CD4-positive, alpha-beta T cell (primary cell): Measurements from ENCODE around the gene HSPA1B. TPM values are rescaled to one million over a fixed set of nuclear protein-coding genes. Genes with fewer than 3 reads are reported as not detected.
"Not testable (repeated sequence)": the region's sequence is repeated elsewhere in the genome, so short reads cannot be mapped to it uniquely, and the experiment has no call there.

ENCODE experiments used
- ATAC-seq: fragments of 200-7000 bp; cut with Tn5 transposase; one replicate; pipeline ENCODE4 v1.10.0; 2022; ENCODE audit warnings: mild to moderate bottlenecking; ENCODE audit not compliant: poor library complexity
- CTCF ChIA-PET: fragments of 350-600 bp; sonication (Branson Sonifier 250); formaldehyde crosslinking; loops from one replicate; lab custom pipeline; 2021; ENCODE audit warnings: antibody characterized with exemption, inconsistent platforms; lab: Charles Lee
- POLR2A ChIA-PET: fragments of 350-600 bp; sonication (Branson Sonifier 250); formaldehyde crosslinking; loops from one replicate; lab custom pipeline; 2021; ENCODE audit warnings: antibody characterized with exemption, inconsistent platforms; lab: Charles Lee
- DNase-seq, 14 experiments: peaks; one replicate each; pipeline ENCODE4 v3.0.0-alpha.2; 2013 to 2020; ENCODE audit warnings: mixed read lengths in 2 of 14
- H3K27ac ChIP-seq, 2 donors: one replicate each; pipeline versions ENCODE4 v1.5.1 to v1.7.0; 2013; ENCODE audit warnings: low read length in 2 of 2, low read depth in 1 of 2, mild to moderate bottlenecking in 1 of 2
- H3K27me3 ChIP-seq, 2 experiments: 1 replicate in 1 of 2; 2 replicates in 1 of 2; pipeline versions ENCODE4 v1.6.1 to v1.7.0; 2013; ENCODE audit warnings: low read length in 2 of 2, control low read depth in 1 of 2, mild to moderate bottlenecking in 1 of 2, moderate library complexity in 1 of 2; ENCODE audit not compliant: insufficient read depth in 2 of 2, control insufficient read depth in 1 of 2
- H3K36me3 ChIP-seq: one replicate; pipeline ENCODE4 v1.6.1; 2013; ENCODE audit warnings: low read length, control low read depth; ENCODE audit not compliant: insufficient read depth
- H3K4me1 ChIP-seq: one replicate; pipeline ENCODE4 v1.6.1; 2013; ENCODE audit warnings: low read length, control low read depth; ENCODE audit not compliant: insufficient read depth
- H3K4me3 ChIP-seq: one replicate; pipeline ENCODE4 v1.5.1; 2013; ENCODE audit warnings: mild to moderate bottlenecking, low read length, moderate library complexity
- H3K9me3 ChIP-seq, 2 experiments: 1 replicate in 1 of 2; 2 replicates in 1 of 2; pipeline versions ENCODE4 v1.6.1 to v1.7.0; 2013; ENCODE audit warnings: low read length in 2 of 2, mild to moderate bottlenecking in 2 of 2, control low read depth in 1 of 2, moderate library complexity in 1 of 2; ENCODE audit not compliant: control insufficient read depth in 1 of 2, insufficient read depth in 1 of 2
- H3K27ac Mint-ChIP-seq: one replicate; pipeline ENCODE4 v1.8.0; 2020; ENCODE audit warnings: mixed read lengths
- H3K27me3 Mint-ChIP-seq: one replicate; pipeline ENCODE4 v1.8.0; 2021; ENCODE audit warnings: mixed read lengths
- H3K36me3 Mint-ChIP-seq: one replicate; pipeline ENCODE4 v1.8.0; 2021; ENCODE audit warnings: low read depth, mixed read lengths
- H3K4me1 Mint-ChIP-seq: one replicate; pipeline ENCODE4 v1.8.0; 2021; ENCODE audit warnings: low read depth, mixed read lengths
- H3K4me3 Mint-ChIP-seq: one replicate; pipeline ENCODE4 v1.8.0; 2020; ENCODE audit warnings: mild to moderate bottlenecking, mixed read lengths
- H3K9me3 Mint-ChIP-seq: one replicate; pipeline ENCODE4 v1.8.0; 2020; ENCODE audit warnings: mixed read lengths
- CTCF ChIP-seq: fragments of 200-600 bp; IDR thresholded peaks from one replicate; pipeline ENCODE4 v1.8.0; 2022; ENCODE audit warnings: antibody characterized with exemption, mild to moderate bottlenecking
- intact Hi-C, 2 experiments: fragments of 100-400 bp; cut with DNase I in 1 of 2; cut with micrococcal nuclease in 1 of 2; formaldehyde crosslinking; loops; one replicate each; pipeline versions ENCODE4 v1.15.1 to v1.9.0; 2023 to 2025; cut with DNase I, micrococcal nuclease
- total RNA-seq, 174 experiments: library from RNA in 2 of 174; stranded (reverse) in 2 of 174; gene quantifications; one replicate each; pipeline ENCODE4 v1.2.3 and lab custom pipeline; 2021 to 2026

The HSPA1B gene
- total RNA-seq, 2 experiments from 2014 or later = 8.3 to 9.8 TPM

DNA sequence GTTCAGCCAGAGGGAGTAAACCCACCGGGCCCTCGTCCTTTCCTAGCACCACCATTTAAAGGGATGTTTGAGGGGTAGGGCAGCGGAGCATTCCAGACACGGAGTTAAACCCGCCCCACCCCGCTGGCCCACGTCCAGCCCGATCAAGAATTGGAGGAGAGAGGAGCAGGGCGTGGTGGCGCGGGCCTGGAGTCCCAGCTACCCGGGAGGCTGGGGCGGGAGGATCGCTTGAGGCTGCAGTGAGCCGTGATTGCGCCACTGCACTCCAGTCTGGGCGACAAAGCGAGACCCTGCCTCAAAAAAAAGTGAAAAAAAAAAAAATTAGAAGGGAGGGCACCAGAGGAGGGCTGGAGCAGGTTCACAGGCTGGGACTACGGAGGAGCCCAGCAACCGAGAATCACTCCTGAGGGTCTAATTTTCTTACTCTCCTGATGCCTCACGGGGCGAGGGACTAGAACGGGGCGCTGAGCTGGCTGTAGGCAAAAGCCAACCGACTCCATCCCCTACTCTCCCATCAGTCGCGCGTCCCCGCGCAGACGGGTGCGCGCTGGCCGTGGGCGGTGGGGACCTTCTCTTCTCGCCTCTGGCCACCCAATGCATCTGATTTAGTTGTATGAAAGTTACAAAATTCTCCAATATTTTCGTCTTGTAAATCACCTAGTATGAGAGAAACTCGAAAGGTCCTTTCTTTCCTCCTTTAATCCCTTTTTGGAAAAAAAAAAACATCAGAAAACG lies 6.1 kb upstream of the HSPA1B start:
- H3K27me3 Mint-ChIP-seq = no peaks in the 10 kb centered on the region
- no peaks in the 10 kb centered on the region for H3K9me3 ChIP-seq
- peaks cover 13% of the 10 kb centered on the region for H3K36me3 Mint-ChIP-seq
- H3K4me1 ChIP-seq = peaks cover 52% of the 10 kb centered on the region
- H3K4me3 ChIP-seq = peak overlapping the region; percentile 63
- H3K27ac Mint-ChIP-seq = peak overlapping the region; percentile 94
- peak in 2 of 14 experiments; percentile 43 to 52 for DNase-seq
- peak overlapping the region; percentile 94 for H3K4me3 Mint-ChIP-seq
- POLR2A ChIA-PET = interaction anchor here (0.6 to 2.7 kb wide), 5 partner anchors 12 to 275 kb away, joined by 3 to 17 read pairs (median 4); partner anchors contain the start of genes LSM2 and VARS1
- H3K9me3 Mint-ChIP-seq = no peaks in the 10 kb centered on the region
- CTCF ChIA-PET = no interaction called here
- peaks cover 54% of the 10 kb centered on the region for H3K4me1 Mint-ChIP-seq
- H3K27ac ChIP-seq = peak overlapping the region; percentile 50 to 83
- TF ChIP-seq CTCF = no peak
- intact Hi-C loops = loop anchor here (2.0 kb wide), 2 partner anchors 15 to 93 kb away; partner anchors contain the start of genes DDAH2 (in 1 of the 2) and LSM2 (in 1 of the 2)
- H3K27me3 ChIP-seq = no peaks in the 10 kb centered on the region
- peak; percentile 4 for ATAC-seq
- H3K36me3 ChIP-seq = no peaks in the 10 kb centered on the region

DNA sequence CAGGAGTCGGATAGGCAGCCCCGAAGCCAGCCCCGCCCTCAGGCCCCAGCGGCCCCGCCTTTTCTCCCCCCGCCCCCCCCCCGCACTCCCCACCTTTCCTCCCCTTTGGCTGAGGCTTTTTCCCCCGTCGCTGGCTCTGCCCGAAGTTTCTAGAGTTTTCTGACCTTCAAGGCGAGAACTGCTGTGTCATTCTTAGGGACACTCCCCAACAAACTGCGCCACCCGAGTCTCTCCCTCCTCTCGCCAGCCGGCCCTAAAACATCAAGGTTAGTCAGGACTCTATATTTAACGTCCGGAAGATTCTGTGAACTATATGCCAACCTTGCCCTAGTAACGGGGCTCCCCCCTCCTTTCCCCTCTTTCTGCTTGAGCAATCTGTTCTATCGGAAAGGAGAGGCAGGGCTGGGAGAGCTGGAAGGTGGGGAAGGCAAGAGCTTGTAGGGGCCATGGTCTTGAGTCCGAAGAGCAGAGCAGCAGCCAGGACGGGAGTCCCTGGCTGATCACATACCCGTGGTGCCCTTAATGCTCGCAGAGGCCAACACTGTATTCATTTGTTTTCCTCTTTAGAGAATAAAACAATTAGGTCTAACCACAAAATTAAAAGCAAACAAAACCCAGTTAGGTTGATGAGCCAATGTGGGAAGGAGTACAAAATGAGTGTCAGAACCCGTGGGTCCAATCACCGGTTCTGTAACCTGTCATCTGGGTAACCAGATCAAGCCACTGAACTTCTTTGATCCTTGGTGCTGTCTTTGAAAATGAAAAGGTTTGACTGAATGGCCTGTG lies 5.3 kb upstream of the HSPA1B start:
- ChIA-PET POLR2A (interaction anchor here (0.6 to 2.7 kb wide), 5 partner anchors 12 to 275 kb away, joined by 3 to 17 read pairs (median 4); partner anchors contain the start of genes BAG6, LSM2 and VARS1), CTCF (no interaction called here)
- Mint-ChIP-seq H3K36me3 (peaks cover 17% of the 10 kb centered on the region), H3K4me3 (peak overlapping the region; percentile 94), H3K27me3 (no peaks in the 10 kb centered on the region), H3K4me1 (peaks cover 62% of the 10 kb centered on the region), H3K27ac (peak overlapping the region; percentile 94), H3K9me3 (no peaks in the 10 kb centered on the region)
- Histone ChIP-seq H3K9me3 (no peaks in the 10 kb centered on the region), H3K27me3 (no peaks in the 10 kb centered on the region), H3K4me1 (peaks cover 58% of the 10 kb centered on the region), H3K27ac (peak overlapping the region; percentile 83 to 84), H3K36me3 (no peaks in the 10 kb centered on the region), H3K4me3 (peak overlapping the region; percentile 63)
- intact Hi-C loops = loop anchor here in 1 of 2 experiments (2.0 kb wide), 1 partner anchor 15 kb away; the partner anchor contains the start of gene LSM2
- peak in 13 of 14 experiments; percentile 30 to 85 (median 55) for DNase-seq
- TF ChIP-seq CTCF = no peak
- ATAC-seq = peak; percentile 60

DNA sequence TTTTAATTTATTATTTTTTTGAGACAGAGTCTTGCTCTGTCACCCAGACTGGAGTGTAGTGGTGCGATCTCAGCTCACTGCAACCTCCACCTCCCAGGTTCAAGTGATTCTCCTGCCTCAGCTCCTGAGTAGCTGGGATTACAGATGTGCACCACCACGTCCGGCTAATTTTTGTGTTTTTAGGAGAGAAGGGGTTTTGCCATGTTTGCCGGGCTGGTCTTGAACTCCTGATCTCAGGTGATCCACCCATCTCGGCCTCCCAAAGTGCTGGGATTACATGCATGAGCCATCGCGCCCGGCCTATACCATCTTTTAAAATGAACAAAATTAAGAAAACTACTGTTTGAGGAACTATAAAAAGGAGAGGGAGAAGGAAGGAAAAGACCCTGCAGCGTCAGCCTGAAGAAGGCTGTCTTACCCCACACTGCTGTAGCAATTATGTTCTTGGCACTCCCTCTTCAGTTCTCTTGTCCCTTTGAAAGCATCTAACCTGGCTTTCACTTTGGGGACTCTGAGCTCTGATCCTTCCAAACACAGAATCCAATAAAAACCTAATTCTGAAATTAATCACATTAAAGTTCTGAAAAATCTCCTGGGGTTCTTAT lies 3.8 kb upstream of the HSPA1B start:
- H3K4me1 ChIP-seq = peaks cover 55% of the 10 kb centered on the region
- CTCF ChIA-PET, H3K4me3 ChIP-seq, H3K9me3 ChIP-seq, H3K27me3 Mint-ChIP-seq, H3K9me3 Mint-ChIP-seq, H3K36me3 ChIP-seq, H3K27me3 ChIP-seq, ATAC-seq, H3K27ac ChIP-seq, DNase-seq: not testable (repeated sequence)
- intact Hi-C loops = loop anchor here in 1 of 2 experiments (2.0 kb wide), 1 partner anchor 17 kb away; the partner anchor contains the start of gene LSM2
- POLR2A ChIA-PET = interaction anchor here (2.6 to 2.7 kb wide), 2 partner anchors 10 to 17 kb away, joined by 8 to 17 read pairs; partner anchors contain the start of gene LSM2
- Mint-ChIP-seq H3K4me3 (peak overlapping the region; percentile 58), H3K36me3 (peaks cover 16% of the 10 kb centered on the region), H3K27ac (peak overlapping the region; percentile 47), H3K4me1 (peaks cover 50% of the 10 kb centered on the region)
